Left kidney (tissue), 2 donors: ENCODE results near the gene GTSE1. TPM values are rescaled to one million over a fixed set of nuclear protein-coding genes. Genes with fewer than 3 reads are reported as not detected.

Experiments
- DNase-seq: peaks from one replicate; pipeline ENCODE4 v3.0.0-alpha.2; 2013
- polyA plus RNA-seq: library from polyadenylated mRNA; unstranded; fragments of 120-200 nt; gene quantifications from one replicate; pipeline ENCODE4 v1.2.1, GENCODE V29; 2013; ENCODE audit not compliant: insufficient read length

The GTSE1 gene
- polyA plus RNA-seq, 1 donor = 25.2 TPM

- DNase-seq = no peak
Observed at GRCh38 chr22:46327691-46328465, 31.2 kb downstream of the GTSE1 start.

- no peak for DNase-seq
Observed at GRCh38 chr22:46328797-46329196, 32.1 kb downstream of the GTSE1 start.

- no peak for DNase-seq
Observed at GRCh38 chr22:46329616-46330015, 32.9 kb downstream of the GTSE1 start.

- DNase-seq = no peak
Observed at GRCh38 chr22:46330426-46330825, 33.8 kb downstream of the GTSE1 start.

- DNase-seq = no peak
Observed at GRCh38 chr22:46331496-46331895, 34.8 kb downstream of the GTSE1 start.

- peak; percentile 81 for DNase-seq
Observed at GRCh38 chr22:46335201-46336118, 38.8 kb downstream of the GTSE1 start, which contains the start of gene TRMU. TSS of gene TRMU (plus strand) at chr22:46335714. CDS start at chr22:46335765, 51 bp downstream.

- DNase-seq = no peak
Observed at GRCh38 chr22:46336119-46337078, 39.7 kb downstream of the GTSE1 start.

GRCh38 chr22:46337870-46338269, 41.2 kb downstream of the GTSE1 start:
- no peak for DNase-seq

GRCh38 chr22:46338636-46339035, 42.0 kb downstream of the GTSE1 start:
- no peak for DNase-seq

GRCh38 chr22:46339956-46340355, 43.3 kb downstream of the GTSE1 start:
- no peak for DNase-seq

- no peak for DNase-seq
Observed at GRCh38 chr22:46340676-46341075, 44.0 kb downstream of the GTSE1 start.

- DNase-seq = no peak
Observed at GRCh38 chr22:46346680-46347405, 50.2 kb downstream of the GTSE1 start.

- no peak for DNase-seq
Observed at GRCh38 chr22:46347646-46348045, 51.0 kb downstream of the GTSE1 start.

- no peak for DNase-seq
Observed at GRCh38 chr22:46348099-46348695, 51.5 kb downstream of the GTSE1 start.

- DNase-seq = no peak
Observed at GRCh38 chr22:46349238-46349637, 52.6 kb downstream of the GTSE1 start.

- no peak for DNase-seq
Observed at GRCh38 chr22:46349681-46350080, 53.0 kb downstream of the GTSE1 start.

- DNase-seq = no peak
Observed at GRCh38 chr22:46350121-46350520, 53.5 kb downstream of the GTSE1 start.

GRCh38 chr22:46350646-46351045, 54.0 kb downstream of the GTSE1 start:
- DNase-seq = no peak

- no peak for DNase-seq
Observed at GRCh38 chr22:46351131-46351735, 54.6 kb downstream of the GTSE1 start.

GRCh38 chr22:46351767-46352166, 55.1 kb downstream of the GTSE1 start:
- no peak for DNase-seq
